HepG2 (cell line): ENCODE measurements around the gene PYCARD. TPM values are rescaled to one million over a fixed set of nuclear protein-coding genes. Genes with fewer than 3 reads are reported as not detected.
"Not testable (repeated sequence)": the region's sequence is repeated elsewhere in the genome, so short reads cannot be mapped to it uniquely, and the experiment has no call there.

Experiments
- ATAC-seq: fragments of 200-7000 bp; cut with Tn5 transposase; 3 replicates; pipeline ENCODE4 v1.9.1; 2020; ENCODE audit warnings: mild to moderate bottlenecking, moderate library complexity
- BruUV-seq: library from RNA; stranded (reverse); fragments of 400-500 nt; replicated peaks from 2 replicates; lab custom pipeline; 2021; lab: Mats Ljungman, UMichigan
- CTCF ChIA-PET: fragments of 300-600 bp; formaldehyde crosslinking; extraction: SDS; loops from one replicate; lab custom pipeline; 2021; ENCODE audit warnings: low total read pairs, inconsistent platforms, low intra/inter-chr PET ratio; lab: Yijun Ruan, JAX
- POLR2A ChIA-PET: fragments of 350-600 bp; sonication (Branson Sonifier 250); formaldehyde crosslinking; loops from one replicate; lab custom pipeline; 2020; ENCODE audit warnings: antibody characterized with exemption, inconsistent platforms; lab: Yijun Ruan, JAX
- DNase-seq: peaks from one replicate; pipeline ENCODE4 v3.0.0-alpha.2; 2015; ENCODE audit warnings: low spot score
- FAIRE-seq: peaks from 3 replicates; lab custom pipeline; 2011; peaks lifted over from hg19 to GRCh38; lab: Jason Lieb, UNC
- H2AFZ ChIP-seq: one replicate; pipeline ENCODE4 v1.6.1; 2011; ENCODE audit warnings: low read length, inconsistent platforms
- H3K27ac ChIP-seq: fragments of 300-600 bp; 3 replicates; pipeline ENCODE4 v1.8.0; 2011; ENCODE audit warnings: mixed run types, mild to moderate bottlenecking, mixed read lengths, low read length, inconsistent platforms; ENCODE audit not compliant: insufficient read depth; ENCODE audit errors: extremely low read length
- H3K27me3 ChIP-seq, 2 experiments: fragments of 200-600 bp in 1 of 2; 2 replicates in 1 of 2; 3 replicates in 1 of 2; pipeline versions ENCODE4 v1.6.0 to v1.8.0; 2011; ENCODE audit warnings: low read length in 2 of 2, mild to moderate bottlenecking in 2 of 2, moderate library complexity in 2 of 2, inconsistent platforms in 1 of 2; ENCODE audit not compliant: insufficient read depth in 2 of 2, control insufficient read depth in 1 of 2
- H3K36me3 ChIP-seq, 2 experiments: fragments of 200-600 bp in 1 of 2; replicated peaks in 1 of 2; 2 replicates in 1 of 2; 3 replicates in 1 of 2; pipeline versions ENCODE4 v1.5.1 to v1.8.0; 2011; ENCODE audit warnings: low read length in 2 of 2, inconsistent platforms in 1 of 2; ENCODE audit not compliant: insufficient read depth in 2 of 2, control insufficient read depth in 1 of 2
- H3K4me1 ChIP-seq: 2 replicates; pipeline ENCODE4 v1.5.1; 2012; ENCODE audit warnings: low read length, inconsistent platforms; ENCODE audit not compliant: insufficient read depth
- H3K4me2 ChIP-seq: 2 replicates; pipeline ENCODE4 v1.6.0; 2011; ENCODE audit warnings: low read depth, low read length, inconsistent platforms
- H3K4me3 ChIP-seq, 3 experiments: fragments of 200-600 bp in 1 of 3; sonication (generic), shearing (Covaris generic) in 1 of 3; replicated peaks in 1 of 3; 2 replicates each; pipeline ENCODE4 v1.5.1; 2011 to 2016; ENCODE audit warnings: low read length in 3 of 3, inconsistent platforms in 2 of 3, low read depth in 2 of 3, mild to moderate bottlenecking in 2 of 3, control low read depth in 1 of 3, mixed read lengths in 1 of 3; ENCODE audit not compliant: insufficient read depth in 1 of 3
- H3K79me2 ChIP-seq: one replicate; pipeline ENCODE4 v1.6.1; 2011; ENCODE audit warnings: low read length, inconsistent platforms; ENCODE audit not compliant: insufficient read depth
- H3K9ac ChIP-seq: 2 replicates; pipeline ENCODE4 v1.6.0; 2011; ENCODE audit warnings: mild to moderate bottlenecking, low read depth, low read length, inconsistent platforms; ENCODE audit not compliant: insufficient read depth
- H3K9me3 ChIP-seq: 2 replicates; pipeline ENCODE4 v1.5.1; 2012; ENCODE audit warnings: mild to moderate bottlenecking, low read length
- H4K20me1 ChIP-seq: 2 replicates; pipeline ENCODE4 v1.6.0; 2011; ENCODE audit warnings: inconsistent platforms, mild to moderate bottlenecking, low read length, moderate library complexity; ENCODE audit not compliant: insufficient read depth
- ADNP ChIP-seq: sonication (generic); formaldehyde crosslinking; IDR thresholded peaks from 2 replicates; pipeline ENCODE4 v1.4.0; 2020; ENCODE audit warnings: missing genetic modification reagents
- CEBPB ChIP-seq: IDR thresholded peaks from 2 replicates; pipeline ENCODE4 v1.6.1; 2011; ENCODE audit warnings: low read depth, low read length, improper control_type of control experiment, borderline replicate concordance
- HNF4A ChIP-seq: sonication (generic); formaldehyde crosslinking; IDR thresholded peaks from 2 replicates; pipeline ENCODE4 v1.4.0; 2020; ENCODE audit warnings: missing genetic modification reagents
- MTA1 ChIP-seq: sonication (generic); formaldehyde crosslinking; IDR thresholded peaks from 2 replicates; pipeline ENCODE4 v1.4.0; 2020; ENCODE audit warnings: missing genetic modification reagents, mild to moderate bottlenecking, borderline replicate concordance
- NFYB ChIP-seq: sonication (generic); formaldehyde crosslinking; IDR thresholded peaks from 2 replicates; pipeline ENCODE4 v1.4.0; 2020; ENCODE audit warnings: missing genetic modification reagents
- NFYC ChIP-seq: IDR thresholded peaks from 2 replicates; pipeline ENCODE4 v1.6.1; 2016; ENCODE audit warnings: missing genetic modification reagents, missing compliant biosample characterization
- NR2F1 ChIP-seq, 2 experiments: fragments of 450-650 bp in 1 of 2; formaldehyde crosslinking in 1 of 2; IDR thresholded peaks; 2 replicates each; pipeline versions ENCODE4 v1.5.0 to v1.6.1; 2016 to 2020; ENCODE audit warnings: mild to moderate bottlenecking in 1 of 2, missing compliant biosample characterization in 1 of 2, missing genetic modification reagents in 1 of 2, moderate library complexity in 1 of 2
- PAX8 ChIP-seq: sonication (generic); formaldehyde crosslinking; IDR thresholded peaks from 2 replicates; pipeline ENCODE4 v1.8.0; 2022; ENCODE audit warnings: mild to moderate bottlenecking, missing genetic modification reagents, borderline replicate concordance
- SOX13 ChIP-seq, 3 experiments: fragments of 450-650 bp in 1 of 3; sonication (generic) in 1 of 3; formaldehyde crosslinking in 1 of 3; IDR thresholded peaks in 2 of 3; conservative IDR thresholded peaks in 1 of 3; 2 replicates each; pipeline versions ENCODE4 v1.5.0 to v1.6.1; 2016 to 2020; ENCODE audit warnings: antibody characterized with exemption in 1 of 3, mild to moderate bottlenecking in 1 of 3, missing compliant biosample characterization in 1 of 3, missing genetic modification reagents in 1 of 3, moderate library complexity in 1 of 3
- SOX5 ChIP-seq: IDR thresholded peaks from 2 replicates; pipeline ENCODE4 v1.6.1; 2016; ENCODE audit warnings: borderline replicate concordance
- U2AF1 ChIP-seq: fragments of 200-400 bp; formaldehyde crosslinking; optimal IDR thresholded peaks from 2 replicates; pipeline ENCODE3; 2017; ENCODE audit warnings: mild to moderate bottlenecking, low read depth, low read length
- ZMYM3 ChIP-seq: sonication (generic); formaldehyde crosslinking; IDR thresholded peaks from 2 replicates; pipeline ENCODE4 v1.5.1; 2020; ENCODE audit warnings: mild to moderate bottlenecking, missing genetic modification reagents
- ZNF703 ChIP-seq: sonication (generic); formaldehyde crosslinking; IDR thresholded peaks from 2 replicates; pipeline ENCODE4 v1.5.1; 2020; ENCODE audit warnings: missing genetic modification reagents, mild to moderate bottlenecking, moderate library complexity, borderline replicate concordance
- ZNF839 ChIP-seq: sonication (generic); formaldehyde crosslinking; IDR thresholded peaks from 2 replicates; pipeline ENCODE4 v1.4.0; 2020; ENCODE audit warnings: missing genetic modification reagents, mild to moderate bottlenecking, borderline replicate concordance
- WGBS: methylation state at CpG from one replicate; pipeline ENCODE4 v1.1.6; 2017; ENCODE audit warnings: low lambda C conversion rate; 5-methylcytosine and 5-hydroxymethylcytosine counted together
- in situ Hi-C: cut with HindIII; loops from 2 replicates; pipeline ENCODE4 v1.10.0; 2017; ENCODE audit warnings: low pct_unique_long_range_greater_than_20kb; ENCODE audit not compliant: extremely low pct_ligation_motif_present
- intact Hi-C: fragments of 100-400 bp; cut with micrococcal nuclease; formaldehyde crosslinking; loops from one replicate; pipeline ENCODE4 v1.10.0; 2022; ENCODE audit not compliant: unreplicated experiment
- polyA plus RNA-seq, 8 experiments: library from polyadenylated mRNA; depleted of rRNA in 3 of 8; stranded (reverse) in 7 of 8; unstranded in 1 of 8; fragments of >200 nt; fragmentation: Illumina TruSeq in 4 of 8; extraction: Trizol in 4 of 8; gene quantifications; 2 replicates each; pipeline versions ENCODE4 v1.2.1 to v1.2.3, GENCODE V29; 2011 to 2016; ENCODE audit warnings: low read depth in 4 of 8, missing spikeins in 1 of 8, mixed read lengths in 1 of 8; ENCODE audit not compliant: insufficient read depth in 1 of 8
- total RNA-seq, 5 experiments: library from RNA; depleted of rRNA; stranded (reverse); fragments of >200 nt; fragmentation: Illumina TruSeq; extraction: Trizol; gene quantifications; 2 replicates each; pipeline ENCODE4 v1.2.3, GENCODE V29; 2016; ENCODE audit warnings: low read depth in 1 of 5
- TF ChIP-seq, protein P1 (sequence below): sonication (generic); formaldehyde crosslinking; IDR thresholded peaks from 2 replicates; pipeline ENCODE4 v1.5.1; 2020; ENCODE audit warnings: missing genetic modification reagents, mild to moderate bottlenecking, borderline replicate concordance

The PYCARD gene
- total and polyA plus RNA-seq, 2 of the 13 experiments (the other 11 are each of a cell fraction or from before 2014, with no cell fraction given), result 4.8 to 9.2 TPM

DNA sequence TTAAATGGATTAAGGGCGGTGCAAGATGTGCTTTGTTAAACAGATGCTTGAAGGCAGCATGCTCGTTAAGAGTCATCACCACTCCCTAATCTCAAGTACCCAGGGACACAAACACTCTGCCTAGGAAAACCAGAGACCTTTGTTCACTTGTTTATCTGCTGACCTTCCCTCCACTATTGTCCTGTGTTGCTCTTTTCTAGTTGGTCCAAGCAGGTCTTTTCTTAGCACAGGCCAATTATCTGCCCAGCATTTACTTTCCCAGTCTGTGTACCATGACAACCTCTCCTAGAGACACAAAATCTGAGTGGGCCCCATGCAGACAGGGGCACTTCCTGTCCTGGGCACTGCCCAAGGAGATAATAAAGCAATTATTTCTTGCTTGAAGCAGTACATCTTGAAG, 32.5 kb downstream of the PYCARD start:
- H4K20me1 ChIP-seq; H3K36me3 ChIP-seq; in situ Hi-C loops; BruUV-seq; H3K9me3 ChIP-seq; CTCF ChIA-PET; H3K9ac ChIP-seq; H3K4me2 ChIP-seq; H2AFZ ChIP-seq; DNase-seq; H3K79me2 ChIP-seq; H3K27ac ChIP-seq; intact Hi-C loops; H3K4me3 ChIP-seq; H3K27me3 ChIP-seq; TF ChIP-seq SOX13 (IDR thresholded peaks at IDR 0.05): not testable (repeated sequence)
- POLR2A ChIA-PET, result interaction anchor here (1.0 to 2.0 kb wide), 2 partner anchors 10 to 52 kb away, joined by 3 to 11 read pairs; partner anchors contain the start of genes FUS and KAT8
- ATAC-seq, result peak; percentile 30
- WGBS, result 0% methylated on average over 1 of the region's 2 CpGs
- peak; percentile 29; the same call in 1 of the 2 replicates for TF ChIP-seq SOX5 (CRISPR knock-in tag)
- peak in 1 of 2 experiments; percentile 44; a peak in 1 of 4 replicates for TF ChIP-seq SOX13 (CRISPR knock-in tag; conservative IDR thresholded peaks at IDR 0.05 in 1 of 2, IDR thresholded peaks at IDR 0.05 in 1 of 2)
- TF ChIP-seq, all 625 proteins: peak for 2; not testable (repeated sequence) for 623
- FAIRE-seq, result not testable (repeated sequence)
- H3K4me1 ChIP-seq, result peaks cover 43% of the 10 kb centered on the region

DNA sequence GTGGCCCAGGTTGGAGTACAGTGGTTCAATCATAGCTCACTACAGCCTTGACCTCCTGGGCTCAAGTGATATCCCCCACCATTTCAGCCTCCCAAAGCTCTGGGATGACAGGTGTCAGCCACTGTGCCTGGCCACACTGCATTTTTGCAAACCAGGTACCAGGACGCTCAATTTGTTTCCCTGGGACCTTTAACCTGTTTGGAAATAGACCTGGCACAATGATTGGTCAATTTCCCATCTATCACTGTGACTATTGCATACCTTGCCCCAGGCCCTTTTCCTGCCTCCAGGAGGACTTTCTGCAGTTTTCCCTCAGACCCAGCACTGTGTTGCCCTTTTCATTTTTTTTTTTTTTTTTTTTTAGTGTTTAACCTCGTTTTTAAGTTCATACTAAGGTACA, 33.7 kb downstream of the PYCARD start:
- no peaks in the 10 kb centered on the region for H3K79me2 ChIP-seq
- ChIA-PET CTCF (no interaction called here), POLR2A (interaction anchor here (1.9 kb wide), 1 partner anchor 11 kb away, joined by 10 read pairs; the partner anchor contains the start of gene FUS)
- peak overlapping the region; percentile 26 for H3K27ac ChIP-seq
- H3K4me1 ChIP-seq, result peaks cover 48% of the 10 kb centered on the region
- WGBS, result 0% methylated on average over 2 of the region's 2 CpGs
- no TSS peak for BruUV-seq
- 0 out of 5 replicates have a peak, but pooled peaks cover 0 to 5% of the 10 kb centered on the region in 2 experiments for H3K27me3 ChIP-seq
- ATAC-seq, result peak; percentile 78
- no peaks in the 10 kb centered on the region for H3K9me3 ChIP-seq
- no peak for FAIRE-seq
- no peak overlapping the region for H2AFZ ChIP-seq
- peak; percentile 58 for DNase-seq
- in situ Hi-C loops (no loop called here), intact Hi-C loops (no loop called here)
- H3K4me3 ChIP-seq, result no peak overlapping the region
- peak overlapping the region; percentile 29; the same call in 1 of the 2 replicates for H3K4me2 ChIP-seq
- no peaks in the 10 kb centered on the region for H4K20me1 ChIP-seq
- H3K9ac ChIP-seq, result no peak overlapping the region
- H3K36me3 ChIP-seq, result no peaks in the 10 kb centered on the region
- TF ChIP-seq ZNF839, result no peak
- peak; percentile 71 for TF ChIP-seq CEBPB
- peak; percentile 40 for TF ChIP-seq NFYB (CRISPR knock-in tag)
- TF ChIP-seq U2AF1, result no peak
- TF ChIP-seq, protein P1, sequence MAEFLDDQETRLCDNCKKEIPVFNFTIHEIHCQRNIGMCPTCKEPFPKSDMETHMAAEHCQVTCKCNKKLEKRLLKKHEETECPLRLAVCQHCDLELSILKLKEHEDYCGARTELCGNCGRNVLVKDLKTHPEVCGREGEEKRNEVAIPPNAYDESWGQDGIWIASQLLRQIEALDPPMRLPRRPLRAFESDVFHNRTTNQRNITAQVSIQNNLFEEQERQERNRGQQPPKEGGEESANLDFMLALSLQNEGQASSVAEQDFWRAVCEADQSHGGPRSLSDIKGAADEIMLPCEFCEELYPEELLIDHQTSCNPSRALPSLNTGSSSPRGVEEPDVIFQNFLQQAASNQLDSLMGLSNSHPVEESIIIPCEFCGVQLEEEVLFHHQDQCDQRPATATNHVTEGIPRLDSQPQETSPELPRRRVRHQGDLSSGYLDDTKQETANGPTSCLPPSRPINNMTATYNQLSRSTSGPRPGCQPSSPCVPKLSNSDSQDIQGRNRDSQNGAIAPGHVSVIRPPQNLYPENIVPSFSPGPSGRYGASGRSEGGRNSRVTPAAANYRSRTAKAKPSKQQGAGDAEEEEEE, result no peak
- TF ChIP-seq HNF4A (CRISPR knock-in tag), result peak; percentile 37; the same call in 1 of the 2 replicates
- TF ChIP-seq NR2F1 (CRISPR knock-in tag; IDR thresholded peaks at IDR 0.05), result peak; percentile 3 to 47; a peak in 2 of 4 replicates
- TF ChIP-seq PAX8, result no peak
- 0 out of 2 replicates have a peak, but pooled peaks have one; percentile 57 for TF ChIP-seq ZMYM3 (CRISPR knock-in tag)
- no peak for TF ChIP-seq ZNF703 (CRISPR knock-in tag)
- 0 out of 2 replicates have a peak, but pooled peaks have one; percentile 9 for TF ChIP-seq ADNP (CRISPR knock-in tag)
- peak; percentile 47 for TF ChIP-seq NFYC
- no peak for TF ChIP-seq MTA1
